NCI-H1092 (cell line): ENCODE data around the gene SIT1.
"Not testable (repeated sequence)": the region's sequence is repeated elsewhere in the genome, so short reads cannot be mapped to it uniquely, and the experiment has no call there.

Experiments used
- DNase-seq: peaks from one replicate; lab custom pipeline; 2025; lab: John Stamatoyannopoulos, UW

SIT1 gene

GRCh38 chr9:35636877-35637246 is 13.9 kb downstream of the SIT1 start:
- not testable (repeated sequence) for DNase-seq

DNA sequence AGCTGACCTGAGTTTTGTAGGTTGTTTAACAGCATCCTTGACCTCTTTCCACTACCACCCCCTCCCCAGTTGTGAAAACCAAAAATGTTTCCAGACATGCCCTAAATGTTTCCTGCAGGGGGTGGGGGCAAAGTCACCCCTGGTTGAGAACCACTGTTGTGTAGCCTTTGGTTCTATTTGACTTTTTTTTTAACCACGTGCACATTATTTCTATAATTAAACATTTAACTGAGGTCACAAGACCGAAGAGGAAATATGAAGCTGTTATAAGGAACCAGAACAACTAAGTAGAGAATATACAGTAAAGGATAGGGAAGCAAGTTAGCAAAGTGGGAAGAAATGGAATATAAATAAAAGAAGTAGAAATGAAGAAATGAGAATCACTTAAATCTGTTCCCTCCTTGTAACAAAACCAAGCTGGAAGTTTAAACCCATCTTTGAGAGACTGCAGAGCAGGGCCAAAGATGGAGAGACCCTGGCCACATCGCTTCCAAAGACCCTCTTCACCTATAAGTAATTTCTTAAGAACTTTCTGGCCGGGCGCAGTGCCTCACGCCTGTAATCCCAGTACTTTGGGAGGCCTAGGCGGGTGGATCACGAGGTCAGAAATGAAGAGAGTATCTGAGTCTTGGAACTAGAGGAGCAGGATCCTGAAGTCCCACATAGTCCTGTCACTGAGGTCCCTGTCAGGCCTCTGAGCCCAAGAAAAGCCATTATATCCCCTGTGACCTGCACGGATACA is 14.4 kb downstream of the SIT1 start:
- DNase-seq: no peak

DNA sequence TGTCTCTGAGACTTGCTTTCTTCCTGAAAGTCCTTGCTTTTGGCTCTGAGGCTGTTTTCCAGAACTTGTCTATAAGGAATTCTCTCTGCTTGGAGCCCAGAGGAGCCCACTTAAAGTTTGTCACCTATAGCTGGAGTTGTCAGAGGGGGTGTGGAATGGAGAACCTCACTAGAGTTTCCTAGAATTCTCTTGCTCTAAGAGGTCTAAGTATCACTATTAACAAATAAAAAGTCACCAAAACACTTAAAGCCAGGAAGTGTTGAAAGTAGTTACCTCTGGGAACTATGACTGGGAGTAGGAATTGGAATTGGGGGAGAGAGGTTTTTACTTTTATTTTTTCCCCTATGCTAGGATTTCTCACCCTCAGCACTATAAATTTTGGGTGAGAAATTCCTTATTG is 15.0 kb downstream of the SIT1 start:
- no peak for DNase-seq

DNA sequence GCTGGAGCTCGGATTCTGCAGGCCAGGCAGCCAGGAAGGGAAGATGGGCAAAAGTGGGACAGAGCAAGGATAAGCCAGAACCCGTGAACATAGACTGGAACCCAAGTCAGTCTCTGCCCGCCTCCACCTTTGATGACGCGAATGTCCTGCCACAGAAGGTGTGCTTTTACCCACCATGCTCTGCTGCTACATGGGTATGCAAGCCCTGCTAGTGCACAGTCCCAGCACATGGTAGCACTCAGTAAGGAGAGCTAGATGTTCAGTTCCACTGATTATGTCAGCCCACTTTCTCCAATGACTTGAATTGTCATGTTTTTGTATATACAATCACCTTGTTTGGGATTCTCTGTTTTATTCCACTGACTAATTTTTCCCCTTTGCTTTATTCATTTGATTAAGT is 21.1 kb downstream of the SIT1 start:
- DNase-seq: no peak

- DNase-seq: no peak
Measured at GRCh38 chr9:35628389-35628991, 22.2 kb downstream of the SIT1 start.

DNA sequence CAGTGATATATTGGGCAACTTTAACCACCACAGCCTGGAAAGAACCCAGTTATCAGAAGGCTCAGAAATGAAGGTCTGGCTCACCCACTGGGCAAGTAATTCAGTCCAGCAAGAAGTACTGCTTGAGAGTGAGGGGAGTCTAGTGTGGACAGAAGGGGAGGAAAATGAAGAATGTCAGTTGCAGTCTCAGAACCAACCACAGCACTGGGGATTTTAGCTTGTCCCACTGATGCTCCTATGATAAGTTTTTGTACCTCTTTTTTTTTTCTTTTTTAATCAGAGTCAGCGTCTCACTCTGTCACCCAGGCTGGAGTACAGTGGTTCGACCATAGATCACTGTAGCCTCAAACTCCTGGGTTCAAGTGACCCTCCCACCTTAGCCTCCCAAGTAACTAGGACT is 23.2 kb downstream of the SIT1 start:
- DNase-seq: no peak

GRCh38 chr9:35619800-35620158 is 31.0 kb downstream of the SIT1 start:
- no peak for DNase-seq

DNA sequence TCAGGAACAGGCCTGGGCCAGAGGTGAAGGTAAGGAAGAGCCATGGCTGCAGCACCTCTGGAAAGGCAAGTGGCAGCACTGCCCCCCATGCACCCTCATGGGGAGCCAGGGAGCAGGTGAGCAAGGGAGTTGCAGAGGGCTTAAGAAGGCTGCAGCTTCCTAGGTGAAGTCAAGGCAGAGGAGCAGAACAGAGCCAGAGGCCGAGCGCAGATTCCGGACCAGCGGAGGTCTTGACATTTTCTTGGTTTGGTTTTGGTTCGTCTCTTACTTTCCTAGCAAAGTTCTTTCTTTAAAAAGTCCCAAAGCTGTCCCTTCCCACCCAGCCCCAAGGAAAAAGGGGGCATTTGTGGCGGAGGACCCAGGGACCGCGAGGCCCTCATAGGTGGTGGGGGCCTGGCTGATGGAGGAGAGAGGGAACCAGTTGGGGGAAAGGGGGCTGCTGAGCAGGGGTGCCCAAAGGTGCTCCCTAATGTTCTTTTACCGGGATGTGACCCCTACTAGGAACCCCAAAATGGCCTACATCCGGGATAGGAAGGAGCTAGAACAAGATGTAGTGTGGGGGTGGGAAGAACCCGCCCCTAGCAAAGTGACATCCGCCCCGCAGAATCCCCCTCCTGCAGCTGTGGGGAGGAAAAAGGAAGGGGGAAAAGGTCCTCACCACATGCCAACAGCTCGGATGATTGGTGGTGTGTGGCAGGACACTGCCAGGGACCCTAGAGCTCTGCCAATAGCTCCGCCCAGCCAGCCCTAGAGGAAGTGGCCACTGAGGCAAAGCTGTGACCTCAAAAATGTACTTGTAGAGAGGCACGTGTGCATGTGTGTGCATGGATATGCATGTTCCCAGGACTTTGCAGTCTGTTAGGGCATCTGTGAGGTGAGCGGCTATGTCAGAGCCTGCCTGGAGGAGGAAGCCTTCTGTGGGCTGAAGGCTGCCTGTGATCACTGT is 31.6 kb downstream of the SIT1 start:
- DNase-seq: no peak

- no peak for DNase-seq
Measured at GRCh38 chr9:35618325-35618727, 32.4 kb downstream of the SIT1 start, which contains the start of gene CD72. CD72 (minus strand) TSS chr9:35618413; CDS start chr9:35618303, 110 bp downstream.

DNA sequence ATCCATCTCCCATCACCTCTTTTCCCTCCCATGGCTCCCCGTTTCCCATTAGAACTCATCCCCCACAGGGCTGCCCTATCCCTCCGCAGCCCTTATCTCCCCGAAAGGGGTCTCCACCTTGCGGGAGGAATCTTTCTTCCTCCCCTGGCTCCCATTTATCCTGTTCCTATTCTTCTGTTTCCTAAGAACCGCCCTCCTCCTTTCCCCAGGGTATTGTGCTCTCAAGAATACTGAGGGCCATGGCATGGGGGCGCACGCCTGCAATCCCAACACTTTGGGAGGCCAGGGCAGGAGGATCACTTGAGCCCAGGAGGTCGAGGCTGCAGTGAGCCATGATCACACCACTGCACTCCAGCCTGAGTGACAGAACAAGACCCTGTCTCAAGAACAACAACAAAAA is 33.2 kb downstream of the SIT1 start:
- no peak for DNase-seq

DNA sequence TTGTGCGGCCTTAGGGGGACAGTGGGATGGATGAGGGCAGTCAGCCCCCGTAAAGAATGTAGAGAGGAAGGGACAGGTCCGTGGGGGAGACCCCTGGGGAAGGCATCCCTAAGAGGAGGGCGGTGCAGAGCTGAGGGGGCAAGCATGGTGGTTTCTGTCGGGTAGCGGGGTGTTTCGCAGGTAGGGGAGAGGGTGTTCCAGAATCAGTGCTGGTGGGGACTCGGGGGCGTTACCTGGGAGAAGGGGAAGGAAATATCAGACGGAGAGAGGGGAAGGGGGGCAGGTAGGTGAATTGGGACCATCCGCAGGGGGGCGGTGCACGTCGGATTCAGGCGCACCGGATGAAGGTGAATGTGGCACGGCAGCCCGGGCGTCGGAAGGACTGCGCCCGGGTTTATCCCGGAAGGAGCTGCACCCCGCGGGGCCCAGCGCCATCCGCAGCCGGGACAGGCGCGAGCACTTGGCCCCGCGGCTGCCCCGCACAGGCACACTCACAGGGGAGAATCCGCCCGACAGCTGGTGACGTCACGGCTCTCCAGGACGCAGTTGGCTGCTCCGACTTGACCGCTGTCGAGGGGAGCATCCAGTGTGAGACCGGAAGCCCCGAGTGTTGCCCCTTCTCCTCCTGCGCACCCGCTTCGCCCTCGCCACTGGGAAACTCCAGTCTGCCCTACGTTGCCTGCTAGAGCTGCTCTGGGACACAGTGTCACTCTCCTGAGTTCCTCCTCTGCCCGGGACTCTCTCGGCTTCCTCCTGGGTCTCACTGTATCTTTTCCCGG is 33.9 kb downstream of the SIT1 start:
- DNase-seq: peak; percentile 13

DNA sequence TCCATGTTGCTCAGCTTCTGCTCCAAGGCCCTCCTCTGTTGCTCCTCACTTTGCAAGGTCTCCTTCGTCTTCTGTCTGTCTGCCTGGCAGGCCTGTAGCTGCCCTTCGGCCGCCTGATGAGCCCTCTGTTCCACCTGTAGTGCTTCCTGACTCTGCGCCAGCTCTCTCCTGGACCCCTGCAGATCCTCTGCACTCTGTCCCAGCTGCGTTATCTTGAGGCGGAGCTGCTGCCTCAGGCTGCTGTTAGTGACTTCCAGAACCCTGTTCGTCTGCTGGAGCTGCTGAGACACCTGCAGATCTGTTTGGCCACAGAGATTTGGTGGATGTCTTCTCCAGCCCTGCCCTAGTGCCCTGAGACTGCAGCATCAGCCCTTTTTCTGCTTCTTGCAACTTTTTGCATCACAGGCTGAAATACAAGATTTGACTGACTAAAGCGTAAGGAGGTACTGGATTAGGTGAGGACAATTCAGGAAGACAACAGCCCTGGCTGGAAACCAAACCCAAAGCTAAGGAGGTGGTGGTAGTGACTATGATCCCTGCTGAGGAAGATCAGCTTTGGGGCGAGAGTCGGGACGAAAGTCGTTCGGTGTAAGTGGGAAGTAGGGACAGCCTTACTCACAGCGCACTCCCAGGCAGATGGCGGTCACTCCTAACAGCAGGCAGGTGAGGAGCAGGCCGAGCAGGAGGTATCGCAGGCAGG is 34.6 kb downstream of the SIT1 start:
- no peak for DNase-seq

DNA sequence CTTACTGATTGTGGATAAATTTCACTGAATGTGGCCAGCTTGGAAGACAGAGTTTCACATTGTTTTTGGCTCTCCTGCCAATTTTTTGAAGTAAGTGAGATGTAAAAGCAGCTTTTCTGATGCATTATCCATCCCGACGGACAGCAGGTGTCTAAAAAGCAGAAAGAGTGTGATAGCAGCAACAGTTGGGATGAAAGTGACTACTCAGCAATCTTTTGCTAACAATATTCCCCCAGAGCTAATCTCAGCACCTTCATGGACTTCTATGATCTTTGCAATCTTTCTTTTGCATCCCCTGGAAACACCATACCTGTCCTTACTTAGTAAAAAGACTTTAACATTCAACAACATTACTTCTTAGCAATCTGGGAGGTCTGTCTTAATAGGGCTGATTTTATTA is 37.9 kb downstream of the SIT1 start:
- DNase-seq: no peak

- not testable (repeated sequence) for DNase-seq
Measured at GRCh38 chr9:35612066-35612465, 38.7 kb downstream of the SIT1 start.

- DNase-seq: no peak
Measured at GRCh38 chr9:35611230-35611797, 39.4 kb downstream of the SIT1 start.

DNA sequence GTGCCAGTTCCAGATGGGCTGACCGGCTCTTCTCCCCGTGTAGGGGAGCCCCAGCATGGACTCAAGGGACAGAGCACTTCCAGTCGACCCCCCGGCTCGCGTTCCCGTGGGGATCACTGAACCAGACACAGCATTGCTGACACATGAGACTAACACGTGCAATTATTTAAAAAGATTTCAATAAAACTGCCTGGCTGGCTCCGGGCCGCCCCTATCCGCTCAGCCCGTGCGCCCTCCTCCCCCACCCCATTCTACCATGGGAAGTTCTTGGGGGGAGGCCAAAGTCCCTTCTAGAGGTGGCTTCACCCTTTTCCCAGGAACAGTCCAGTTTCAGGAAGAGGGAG is 40.9 kb downstream of the SIT1 start:
- DNase-seq: no peak

DNA sequence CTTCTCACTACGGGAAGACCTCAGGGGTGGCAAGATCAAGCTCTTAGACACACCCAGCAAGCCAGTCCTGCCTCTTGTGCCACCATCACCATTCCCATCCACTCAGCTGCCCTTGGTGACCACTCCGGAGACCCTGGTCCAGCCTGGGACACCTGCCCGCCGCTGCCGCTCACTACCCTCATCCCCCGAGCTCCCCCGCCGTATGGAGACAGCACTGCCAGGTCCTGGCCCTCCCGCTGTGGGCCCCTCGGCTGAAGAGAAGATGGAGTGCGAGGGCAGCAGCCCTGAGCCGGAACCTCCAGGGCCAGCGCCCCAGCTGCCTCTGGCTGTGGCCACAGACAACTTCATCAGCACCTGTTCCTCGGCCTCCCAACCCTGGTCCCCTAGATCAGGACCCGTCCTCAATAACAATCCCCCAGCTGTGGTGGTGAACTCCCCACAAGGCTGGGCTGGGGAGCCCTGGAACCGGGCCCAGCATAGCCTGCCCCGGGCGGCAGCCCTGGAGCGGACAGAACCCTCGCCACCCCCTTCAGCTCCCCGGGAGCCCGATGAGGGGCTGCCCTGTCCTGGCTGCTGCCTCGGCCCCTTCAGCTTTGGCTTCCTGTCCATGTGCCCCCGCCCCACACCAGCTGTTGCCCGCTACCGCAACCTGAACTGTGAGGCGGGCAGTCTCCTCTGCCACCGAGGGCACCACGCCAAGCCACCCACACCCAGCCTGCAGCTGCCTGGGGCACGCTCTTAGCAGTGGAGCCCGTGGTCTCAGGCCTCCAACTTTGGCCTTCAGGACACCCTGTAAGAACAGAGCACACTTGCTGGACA is 41.5 kb downstream of the SIT1 start:
- DNase-seq: no peak

DNA sequence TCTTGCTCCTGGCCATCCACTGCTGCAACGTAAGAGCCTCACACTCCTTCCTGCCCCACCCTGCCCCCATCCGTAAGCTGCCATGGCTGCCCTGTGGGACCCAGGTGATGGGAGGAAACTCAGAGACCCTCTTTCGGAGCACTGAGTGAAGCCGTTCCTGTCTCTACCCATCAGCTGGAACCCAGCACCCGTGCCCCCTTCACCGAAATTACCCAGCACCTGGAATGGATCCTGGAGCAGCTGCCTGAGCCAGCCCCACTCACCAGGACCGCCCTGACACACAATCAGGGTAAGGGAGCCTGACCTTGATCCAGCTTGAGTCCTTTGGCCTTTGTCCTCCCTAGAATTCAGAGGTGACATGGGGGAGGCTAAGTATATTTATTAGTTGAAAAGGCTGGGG is 42.5 kb downstream of the SIT1 start:
- no peak for DNase-seq

DNA sequence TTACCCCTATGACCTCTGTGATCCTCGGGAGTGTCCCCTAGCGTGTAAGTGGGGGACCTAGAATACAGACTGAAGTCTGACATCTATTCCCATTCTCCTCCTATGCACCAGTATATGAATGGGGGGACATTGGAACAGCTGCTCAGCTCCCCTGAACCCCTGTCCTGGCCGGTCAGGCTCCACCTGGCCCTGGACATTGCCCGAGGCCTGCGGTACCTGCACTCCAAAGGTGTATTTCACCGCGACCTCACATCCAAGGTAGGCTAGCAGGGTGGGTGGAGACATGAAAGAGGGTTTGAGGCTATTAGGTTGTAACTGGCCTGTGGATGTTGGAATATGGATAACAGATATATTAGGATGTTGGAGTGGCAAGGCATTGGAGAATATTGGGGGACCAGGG is 44.0 kb downstream of the SIT1 start:
- DNase-seq: no peak

- no peak for DNase-seq
Measured at GRCh38 chr9:35606138-35606504, 44.6 kb downstream of the SIT1 start.
